Measurements from ENCODE around the gene PAPSS1.
A peak's percentile ranks its signal among the peaks of the same experiment; 100 is the strongest.
"Not testable (repeated sequence)": the region's sequence is repeated elsewhere in the genome, so short reads cannot be mapped to it uniquely, and the experiment has no call there.

The PAPSS1 gene

GRCh38 chr4:107719922-107720722 lies at the start of gene PAPSS1:
TSS of gene PAPSS1 (minus strand) at chr4:107720234. CDS start at chr4:107720179, 55 bp downstream.
- peak; percentile 88 to 93 (median 91) for DNase-seq (ENCODE audit: low read depth in 3 of 3)

DNA sequence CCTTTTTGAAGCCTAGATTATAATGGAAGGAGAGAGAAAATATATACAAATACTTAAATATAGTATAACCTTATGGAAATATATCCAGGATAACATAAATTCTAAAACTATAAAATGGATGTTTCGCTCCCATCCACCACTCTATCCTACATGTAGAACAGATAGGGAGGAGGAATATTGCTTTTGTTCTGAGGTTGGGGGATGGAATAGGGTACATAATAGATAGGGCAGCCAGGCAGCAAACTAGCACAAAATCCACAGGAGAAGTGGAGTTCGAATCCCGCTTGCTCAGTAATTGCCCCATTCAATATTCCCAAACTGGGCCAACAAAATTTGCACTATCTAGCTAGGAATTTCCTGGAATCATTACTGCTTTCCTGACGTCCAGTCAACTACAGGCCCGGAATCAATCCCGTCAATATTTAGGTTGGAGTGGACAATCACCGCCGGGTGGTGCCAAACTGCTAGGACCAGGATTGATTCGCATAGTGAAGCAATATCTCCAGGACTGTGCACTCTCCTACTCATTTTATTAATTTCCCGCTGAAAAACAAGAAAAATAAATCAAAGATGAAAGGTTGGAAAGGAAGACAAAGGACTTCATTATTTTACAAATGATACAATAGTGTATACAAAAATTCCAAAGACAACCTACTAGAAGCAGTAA lies 40.4 kb upstream of the PAPSS1 start:
- no peak for DNase-seq (ENCODE audit: low read depth in 3 of 3)

GRCh38 chr4:107757864-107758476 lies 37.9 kb upstream of the PAPSS1 start:
- DNase-seq (ENCODE audit: low read depth in 3 of 3) = no peak

DNA sequence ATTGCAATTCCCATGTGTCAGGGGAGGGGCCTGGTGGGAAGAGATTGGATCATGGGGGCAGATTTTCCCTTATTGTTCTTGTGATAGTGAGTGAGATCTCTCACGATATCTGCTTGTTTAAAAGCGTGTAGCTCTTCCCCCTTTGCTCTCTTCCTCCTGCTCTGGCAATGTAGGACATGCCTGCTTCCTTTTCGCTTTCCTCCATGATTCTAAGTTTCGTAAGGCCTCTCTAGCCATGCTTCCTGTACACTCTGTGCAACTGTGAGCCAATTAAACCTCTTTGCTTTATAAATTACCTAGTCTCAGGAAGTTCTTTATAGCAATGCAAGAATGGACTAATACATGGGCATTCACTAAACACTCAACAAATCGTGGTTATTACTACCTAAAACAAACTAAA lies 37.2 kb upstream of the PAPSS1 start:
- no peak for DNase-seq (ENCODE audit: low read depth in 3 of 3)

DNA sequence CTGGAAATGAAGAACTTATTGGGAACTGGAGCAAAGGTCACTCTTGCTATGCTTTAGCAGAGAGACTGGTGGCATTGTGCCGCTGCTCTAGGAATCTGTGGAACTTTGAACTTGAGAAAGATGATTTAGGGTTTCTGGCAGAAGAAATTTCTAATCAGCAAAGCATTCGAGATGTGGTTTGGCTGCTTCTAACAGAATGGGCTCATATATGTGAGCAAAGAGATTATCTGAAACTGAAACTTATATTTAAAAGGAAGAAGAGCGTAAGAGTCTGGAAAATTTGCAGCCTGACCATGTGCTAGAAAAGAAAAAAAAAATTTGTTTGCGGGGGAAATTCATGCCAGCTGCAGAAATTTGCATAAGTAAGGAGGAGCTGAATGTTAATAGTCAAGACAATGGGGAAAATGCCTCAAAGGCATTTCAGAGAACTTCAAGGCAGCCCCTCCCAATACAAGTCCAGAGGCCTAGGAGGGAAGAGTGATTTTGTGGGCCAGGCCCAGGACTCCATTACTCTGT lies 35.9 kb upstream of the PAPSS1 start:
- no peak for DNase-seq (ENCODE audit: low read depth in 3 of 3)

DNA sequence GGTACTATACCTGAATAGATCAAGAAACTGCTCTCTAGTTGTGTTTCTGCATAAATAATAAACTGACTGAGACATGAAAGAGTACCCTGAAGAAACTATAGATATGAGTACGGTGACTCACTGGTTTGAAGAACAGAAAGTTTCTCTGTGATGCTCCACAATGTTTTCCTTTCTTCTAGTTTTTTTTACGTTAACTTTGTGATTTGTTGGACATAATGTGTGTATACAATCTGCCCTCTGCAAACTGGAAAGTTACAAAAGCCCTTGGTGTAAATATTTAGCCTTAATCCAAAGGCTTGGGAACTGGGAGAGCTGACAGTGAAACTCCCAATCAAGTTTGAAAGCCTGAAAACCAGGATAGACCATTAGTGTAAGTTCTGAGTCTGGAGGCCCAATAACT lies 31.6 kb upstream of the PAPSS1 start:
- no peak for DNase-seq (ENCODE audit: low read depth in 3 of 3)

GRCh38 chr4:107747748-107748486 lies 27.9 kb upstream of the PAPSS1 start:
- no peak for DNase-seq (ENCODE audit: low read depth in 3 of 3)

DNA sequence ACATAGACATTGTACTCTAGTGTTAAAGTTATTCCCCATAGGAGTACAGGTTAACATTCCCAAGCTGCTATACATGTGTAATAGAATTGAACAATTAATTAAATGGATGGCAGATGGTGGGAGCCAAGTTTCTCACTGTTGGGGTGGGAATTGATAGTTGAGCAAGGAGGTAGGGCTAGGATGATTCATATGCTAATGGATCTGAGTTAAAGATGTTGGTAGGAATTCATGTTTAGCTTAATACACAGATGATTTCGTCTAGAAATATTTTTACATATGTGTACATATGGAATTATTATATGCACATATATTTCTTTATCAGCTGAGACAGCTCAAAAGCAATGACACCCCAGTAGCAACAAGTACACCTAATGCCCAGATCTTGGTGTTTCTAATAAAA lies 26.1 kb upstream of the PAPSS1 start:
- DNase-seq (ENCODE audit: low read depth in 3 of 3) = no peak

GRCh38 chr4:107744532-107744931 lies 24.5 kb upstream of the PAPSS1 start:
- no peak for DNase-seq (ENCODE audit: low read depth in 3 of 3)

DNA sequence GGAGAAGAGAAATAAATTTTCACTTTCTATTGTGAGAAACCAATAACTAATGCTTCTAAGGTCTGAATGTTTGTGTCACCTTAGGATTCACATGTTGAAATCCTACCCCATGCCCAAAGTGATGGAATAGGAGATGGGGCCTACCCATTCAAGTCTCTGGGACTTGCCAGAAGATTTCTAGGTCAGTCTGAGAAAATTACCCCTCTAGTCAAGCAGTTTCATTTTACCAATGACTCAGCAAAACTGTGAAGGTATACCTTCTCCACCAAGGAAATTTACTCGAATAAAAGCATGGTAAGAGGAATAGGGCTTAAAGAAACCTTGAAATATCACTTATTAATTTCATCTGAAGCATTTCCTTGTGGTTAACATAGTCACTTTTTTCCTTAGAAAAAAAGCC lies 23.5 kb upstream of the PAPSS1 start:
- no peak for DNase-seq (ENCODE audit: low read depth in 3 of 3)

- DNase-seq (ENCODE audit: low read depth in 3 of 3) = no peak
These were observed 22.8 kb upstream of the PAPSS1 start for GRCh38 chr4:107742791-107743190.

DNA sequence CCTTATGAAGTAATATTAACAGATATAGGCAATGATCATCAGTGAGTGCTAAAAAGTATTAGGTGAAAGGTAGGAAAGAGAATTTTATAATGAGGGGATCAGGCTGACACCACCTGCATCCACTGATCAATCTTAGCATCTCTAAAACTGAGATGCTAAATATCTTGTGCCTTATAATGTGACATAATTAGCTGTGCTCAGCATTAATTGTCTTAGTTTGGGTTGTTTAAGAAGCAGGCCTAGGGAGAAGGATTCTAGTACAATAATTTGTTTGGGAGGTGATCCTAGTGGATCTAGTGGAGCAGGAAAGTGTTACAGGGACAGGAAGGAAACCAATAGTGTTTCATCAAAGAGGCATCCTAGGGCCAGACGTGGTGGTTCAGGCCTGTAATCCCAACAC lies 22.2 kb upstream of the PAPSS1 start:
- DNase-seq (ENCODE audit: low read depth in 3 of 3) = no peak

DNA sequence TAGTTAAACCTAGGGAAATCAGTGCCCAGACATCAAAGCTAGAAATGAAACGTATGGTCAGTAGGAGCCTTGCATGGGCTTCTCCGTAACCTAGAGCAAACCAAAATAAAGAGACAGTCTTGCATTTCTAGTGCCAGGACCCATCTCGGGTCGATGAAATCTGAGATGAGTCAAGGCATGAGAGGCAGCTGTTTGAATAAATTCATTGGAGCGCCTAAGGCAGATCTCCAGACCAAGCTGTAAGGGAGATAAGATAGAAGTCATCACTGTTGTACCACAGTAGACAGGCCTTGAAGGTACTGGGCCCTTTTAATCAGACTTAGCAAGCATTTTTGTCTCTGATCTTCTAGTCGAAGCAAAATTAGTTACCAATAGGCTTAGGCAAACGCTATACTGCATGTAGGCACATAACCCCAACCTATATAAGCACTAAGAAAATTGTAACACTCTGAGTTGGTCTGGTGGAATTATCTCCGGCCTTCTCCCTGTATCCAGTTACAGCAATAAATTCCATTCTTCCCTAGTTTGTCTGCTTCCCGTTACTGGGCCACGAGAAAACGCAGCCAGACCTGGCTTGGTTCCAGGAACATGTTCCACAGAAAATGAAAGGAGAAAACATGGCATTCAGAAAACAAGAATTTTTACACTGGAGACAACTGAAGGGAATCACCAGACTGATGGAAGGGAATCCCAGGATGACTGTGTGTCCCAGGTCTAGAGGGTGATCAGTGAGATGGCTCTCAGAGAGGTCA lies 21.1 kb upstream of the PAPSS1 start:
- DNase-seq (ENCODE audit: low read depth in 3 of 3) = no peak

GRCh38 chr4:107740381-107740780 lies 20.3 kb upstream of the PAPSS1 start:
- no peak for DNase-seq (ENCODE audit: low read depth in 3 of 3)

DNA sequence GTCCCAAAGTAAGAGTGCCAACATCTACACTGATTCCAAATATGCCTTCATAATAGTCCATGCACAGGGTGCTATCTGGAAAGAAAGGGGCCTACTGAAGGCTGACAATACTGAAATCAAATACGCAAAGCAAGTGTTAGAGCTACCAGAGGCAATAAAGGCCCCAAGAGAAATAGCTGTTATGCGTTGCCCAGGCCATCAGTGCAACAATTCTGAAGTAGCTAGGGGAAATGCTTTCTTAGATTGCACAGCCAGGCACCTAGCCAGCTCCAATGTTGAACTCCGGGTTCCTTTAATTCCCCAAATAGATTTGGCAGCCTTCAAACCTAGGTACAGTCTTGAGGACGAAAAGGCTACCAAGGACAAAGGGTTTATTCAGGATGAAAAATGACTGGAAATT lies 17.4 kb upstream of the PAPSS1 start:
- DNase-seq (ENCODE audit: low read depth in 3 of 3) = no peak

DNA sequence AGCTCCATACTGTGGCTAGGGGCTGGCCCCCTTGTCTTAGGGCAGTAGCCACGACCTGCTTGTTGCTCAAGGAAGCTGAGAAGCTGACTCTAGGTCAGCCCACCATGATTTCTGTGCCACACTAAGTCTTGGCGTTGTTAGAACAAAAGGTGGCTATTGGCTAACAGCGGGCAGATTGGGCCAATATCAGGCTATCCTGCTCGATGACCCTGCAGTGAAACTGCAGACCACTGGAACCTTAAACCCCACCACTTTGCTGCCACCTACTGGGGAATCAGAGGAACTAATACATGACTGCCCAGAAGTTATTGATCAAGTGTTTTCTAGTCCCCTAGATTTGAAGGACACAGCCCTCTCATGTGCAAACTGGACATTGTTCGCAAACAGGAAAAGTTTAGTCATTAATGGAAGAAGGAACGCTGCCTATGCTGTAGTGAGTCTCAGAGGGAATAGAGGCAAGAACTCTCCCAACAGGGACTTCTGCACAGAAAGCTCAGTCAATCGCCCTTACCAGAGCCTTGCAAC lies 17.0 kb upstream of the PAPSS1 start:
- peak in 2 of 3 experiments; percentile 15 to 30 for DNase-seq (ENCODE audit: low read depth in 3 of 3)

DNA sequence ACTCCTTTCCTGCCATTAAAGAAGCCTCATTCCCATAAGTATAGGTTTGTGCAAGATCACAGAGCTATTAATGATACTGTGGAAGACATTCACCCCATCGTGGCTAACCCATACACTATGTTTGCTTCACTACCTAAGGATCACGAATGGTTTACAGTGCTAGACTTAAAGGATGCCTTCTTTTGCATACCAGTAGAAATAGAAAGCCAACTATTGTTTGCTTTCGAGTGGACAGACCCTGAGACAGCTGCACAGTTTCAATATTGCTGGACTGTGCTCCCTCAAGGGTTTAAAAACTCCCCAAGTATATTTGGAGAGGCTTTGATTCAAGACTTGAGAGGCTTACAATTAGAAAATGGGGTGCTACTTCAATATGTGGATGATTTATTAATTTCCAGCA lies 16.0 kb upstream of the PAPSS1 start:
- DNase-seq (ENCODE audit: low read depth in 3 of 3) = no peak

DNA sequence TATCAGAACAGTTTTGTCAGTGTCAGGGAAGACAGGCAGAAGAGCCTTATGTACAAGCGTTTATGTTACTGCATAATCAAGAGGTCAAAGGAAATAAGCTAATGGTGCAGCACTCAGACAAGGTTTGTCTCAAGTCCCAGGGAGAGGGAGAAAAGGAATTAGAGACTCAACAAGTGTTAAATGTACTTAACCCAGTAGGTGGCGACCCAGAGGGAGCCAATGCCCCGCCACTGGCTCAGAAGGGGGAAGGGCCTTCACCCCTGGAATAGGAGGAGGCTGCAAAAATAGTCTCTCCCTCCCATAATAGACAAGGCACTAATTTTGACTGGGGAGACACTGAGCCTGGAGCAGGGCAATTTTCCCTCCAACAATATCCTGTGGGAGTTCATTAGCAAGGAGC lies 14.1 kb upstream of the PAPSS1 start:
- DNase-seq (ENCODE audit: low read depth in 3 of 3) = no peak

DNA sequence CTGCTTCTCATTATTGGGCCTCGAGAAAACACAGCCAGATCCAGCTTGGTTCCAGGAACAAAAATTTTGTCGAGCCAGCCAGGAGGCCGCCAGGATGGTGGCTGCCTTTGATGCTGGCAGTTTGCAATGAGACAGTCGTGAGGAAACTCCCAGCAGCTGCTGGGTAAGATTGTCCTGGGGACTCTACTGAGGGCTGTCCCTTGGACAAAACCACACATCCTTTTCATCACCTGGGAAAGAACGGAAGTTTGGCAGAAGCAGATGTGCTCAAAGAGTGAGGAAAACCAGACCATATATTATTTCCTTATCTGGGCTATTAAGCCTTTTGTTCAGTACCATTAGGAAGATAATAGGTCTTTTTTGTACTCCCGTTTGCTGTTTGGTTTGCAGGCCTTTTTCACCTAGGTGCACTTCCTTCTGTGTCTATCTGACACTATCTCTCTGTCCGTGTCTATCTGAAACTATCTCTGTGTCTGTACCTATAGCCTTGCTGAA lies 13.4 kb upstream of the PAPSS1 start:
- no peak for DNase-seq (ENCODE audit: low read depth in 3 of 3)

- not testable (repeated sequence) for DNase-seq (ENCODE audit: low read depth in 3 of 3)
These were observed 9.0 kb upstream of the PAPSS1 start for GRCh38 chr4:107729050-107729449.
